GM19463 (cell line): ENCODE measurements around the gene MIER1.

ENCODE experiments used
- ATAC-seq: cut with Tn5 transposase; IDR thresholded peaks from one replicate; pipeline ENCODE4 v1.9.1; 2021; ENCODE audit warnings: mild to moderate bottlenecking, moderate library complexity; ENCODE audit not compliant: unreplicated experiment

The MIER1 gene

GRCh38 chr1:66996018-66996682 is 71.4 kb downstream of the MIER1 start:
- ATAC-seq, result peak; percentile 74

- ATAC-seq, result no peak
Measured at GRCh38 chr1:66998972-66999371, 74.2 kb downstream of the MIER1 start.

- ATAC-seq, result no peak
Measured at GRCh38 chr1:66999640-67000400, 75.0 kb downstream of the MIER1 start.

GRCh38 chr1:67001682-67002425 is 77.1 kb downstream of the MIER1 start:
- ATAC-seq, result no peak

GRCh38 chr1:67004176-67004575 is 79.4 kb downstream of the MIER1 start:
- ATAC-seq, result no peak

GRCh38 chr1:67005068-67005467 is 80.3 kb downstream of the MIER1 start:
- ATAC-seq, result no peak

GRCh38 chr1:67009792-67010191 is 85.0 kb downstream of the MIER1 start:
- no peak for ATAC-seq

- ATAC-seq, result peak; percentile 65
Measured at GRCh38 chr1:67013573-67013972, 88.8 kb downstream of the MIER1 start.

GRCh38 chr1:67018574-67018973 is 93.8 kb downstream of the MIER1 start:
- no peak for ATAC-seq

GRCh38 chr1:67019121-67019520 is 94.3 kb downstream of the MIER1 start:
- ATAC-seq, result no peak

GRCh38 chr1:67019600-67020136 is 94.9 kb downstream of the MIER1 start:
- ATAC-seq, result no peak

- ATAC-seq, result no peak
Measured at GRCh38 chr1:67020304-67020703, 95.5 kb downstream of the MIER1 start.

- no peak for ATAC-seq
Measured at GRCh38 chr1:67020765-67021164, 96.0 kb downstream of the MIER1 start.

- ATAC-seq, result no peak
Measured at GRCh38 chr1:67029472-67029871, 104.7 kb downstream of the MIER1 start.

- ATAC-seq, result no peak
Measured at GRCh38 chr1:67031121-67031858, 106.5 kb downstream of the MIER1 start.

- no peak for ATAC-seq
Measured at GRCh38 chr1:67031859-67032247, 107.1 kb downstream of the MIER1 start.
